RPMI8226 (cell line): ENCODE measurements around the gene GJD3.

Source experiments
- DNase-seq: peaks from one replicate; pipeline ENCODE4 v3.0.0-alpha.2; 2015

The GJD3 gene

DNA sequence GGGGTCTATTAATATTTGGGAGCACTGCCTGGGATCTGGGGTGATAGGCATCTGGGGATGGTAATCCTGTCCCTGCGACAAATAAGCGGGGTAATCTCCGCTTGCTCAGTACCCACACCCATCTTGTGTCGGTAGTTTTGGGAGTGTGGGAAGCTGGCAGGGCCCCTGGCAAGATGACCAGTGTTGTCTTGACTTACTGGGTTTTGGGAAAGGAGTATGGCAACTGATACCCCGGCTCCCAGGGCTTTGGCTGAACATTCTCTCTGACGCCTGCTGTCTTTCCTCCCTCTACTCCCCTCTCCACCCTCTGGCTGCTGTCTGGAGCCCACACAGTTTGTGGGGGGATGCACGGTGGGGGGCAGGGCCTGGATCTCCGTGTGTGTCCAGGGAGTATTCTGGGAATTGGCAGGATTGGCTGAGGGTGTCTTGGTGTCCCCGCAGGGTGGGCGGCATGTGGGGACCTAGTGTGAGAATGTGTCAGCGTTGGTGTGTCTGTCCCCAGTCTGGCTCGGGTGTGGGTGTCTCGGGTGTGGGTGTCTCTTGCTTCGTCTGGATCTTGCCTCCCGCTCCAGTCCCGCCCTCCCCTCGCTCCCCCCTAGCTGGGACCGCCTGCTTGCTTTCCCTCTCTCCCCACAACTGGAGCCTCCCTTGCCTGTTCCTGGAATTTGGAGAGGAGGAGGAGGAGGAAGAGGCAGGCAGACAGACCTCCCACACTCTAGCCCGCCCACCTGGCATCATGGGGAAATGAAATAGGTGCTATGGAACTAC is 43.6 kb downstream of the GJD3 start:
- DNase-seq, result peak; percentile 34

DNA sequence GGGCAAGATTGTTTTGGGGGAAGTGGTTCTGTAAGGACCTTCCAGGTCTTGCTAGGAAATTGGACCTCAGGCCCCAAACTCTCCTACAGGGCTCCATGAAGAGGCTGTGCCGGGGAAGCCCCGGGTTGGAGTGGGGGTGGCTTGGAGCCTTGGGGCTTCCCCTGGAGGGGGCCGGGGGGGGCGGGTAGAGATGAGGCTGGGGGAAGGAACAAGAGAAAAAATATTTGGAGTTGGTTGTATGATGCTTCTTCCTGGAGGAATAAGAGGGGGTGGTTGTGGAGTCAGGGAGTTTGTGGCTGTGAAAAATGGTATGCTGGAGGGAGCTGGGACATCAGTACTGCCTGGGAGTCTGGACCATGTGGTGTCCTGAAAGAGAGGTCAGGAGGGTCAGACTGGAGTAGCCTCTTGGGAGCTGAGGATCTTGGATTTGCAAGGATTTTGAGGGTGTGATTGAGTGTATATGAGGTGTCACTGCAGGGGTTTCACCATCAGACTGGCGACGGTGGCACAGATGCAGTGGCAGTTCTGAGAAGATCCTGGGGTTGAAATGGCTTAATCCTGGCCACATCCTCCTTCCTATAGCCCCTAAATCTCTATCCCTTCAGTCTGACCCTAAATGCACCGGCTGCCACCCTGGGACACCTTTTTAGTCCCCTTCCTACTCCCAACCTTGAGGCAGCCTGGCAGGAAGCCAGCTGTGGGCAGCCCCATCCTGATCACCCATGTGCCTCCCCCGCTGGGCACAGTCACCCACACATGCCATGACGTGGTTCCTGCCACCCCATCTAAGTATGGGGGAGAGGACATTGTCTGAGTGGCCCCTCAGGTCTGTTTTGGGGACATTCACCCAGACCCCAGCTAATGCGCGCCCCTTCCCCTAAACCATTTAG is 44.6 kb downstream of the GJD3 start:
- peak; percentile 85 for DNase-seq

DNA sequence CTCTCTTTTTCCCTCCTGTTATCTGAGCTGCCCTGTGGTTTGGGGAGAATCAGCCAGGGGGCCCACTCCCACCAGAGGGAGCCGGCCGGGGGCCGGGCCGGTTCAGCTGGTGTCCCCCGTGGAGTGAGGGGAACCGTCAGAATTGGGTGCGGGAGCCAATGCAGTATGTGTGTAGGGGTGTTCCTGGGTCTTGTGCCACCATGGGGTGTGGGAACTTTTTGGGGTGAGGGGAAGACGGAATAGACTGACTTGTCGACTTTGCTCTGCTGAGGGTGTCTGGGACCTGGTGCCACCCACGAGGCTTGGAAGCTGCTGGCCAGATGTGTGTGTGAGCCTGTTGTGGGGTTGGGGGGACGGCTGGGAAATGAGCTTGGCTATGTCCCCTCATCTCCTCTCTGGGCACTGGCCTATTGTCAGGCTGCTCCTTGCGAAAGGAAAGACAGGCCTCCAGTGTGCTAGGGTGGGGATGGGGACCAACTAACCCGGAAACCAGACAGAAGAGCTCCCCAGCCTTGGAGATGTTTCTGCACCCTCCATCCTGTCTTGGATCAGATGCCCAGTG is 45.6 kb downstream of the GJD3 start:
- DNase-seq, result peak; percentile 17

DNA sequence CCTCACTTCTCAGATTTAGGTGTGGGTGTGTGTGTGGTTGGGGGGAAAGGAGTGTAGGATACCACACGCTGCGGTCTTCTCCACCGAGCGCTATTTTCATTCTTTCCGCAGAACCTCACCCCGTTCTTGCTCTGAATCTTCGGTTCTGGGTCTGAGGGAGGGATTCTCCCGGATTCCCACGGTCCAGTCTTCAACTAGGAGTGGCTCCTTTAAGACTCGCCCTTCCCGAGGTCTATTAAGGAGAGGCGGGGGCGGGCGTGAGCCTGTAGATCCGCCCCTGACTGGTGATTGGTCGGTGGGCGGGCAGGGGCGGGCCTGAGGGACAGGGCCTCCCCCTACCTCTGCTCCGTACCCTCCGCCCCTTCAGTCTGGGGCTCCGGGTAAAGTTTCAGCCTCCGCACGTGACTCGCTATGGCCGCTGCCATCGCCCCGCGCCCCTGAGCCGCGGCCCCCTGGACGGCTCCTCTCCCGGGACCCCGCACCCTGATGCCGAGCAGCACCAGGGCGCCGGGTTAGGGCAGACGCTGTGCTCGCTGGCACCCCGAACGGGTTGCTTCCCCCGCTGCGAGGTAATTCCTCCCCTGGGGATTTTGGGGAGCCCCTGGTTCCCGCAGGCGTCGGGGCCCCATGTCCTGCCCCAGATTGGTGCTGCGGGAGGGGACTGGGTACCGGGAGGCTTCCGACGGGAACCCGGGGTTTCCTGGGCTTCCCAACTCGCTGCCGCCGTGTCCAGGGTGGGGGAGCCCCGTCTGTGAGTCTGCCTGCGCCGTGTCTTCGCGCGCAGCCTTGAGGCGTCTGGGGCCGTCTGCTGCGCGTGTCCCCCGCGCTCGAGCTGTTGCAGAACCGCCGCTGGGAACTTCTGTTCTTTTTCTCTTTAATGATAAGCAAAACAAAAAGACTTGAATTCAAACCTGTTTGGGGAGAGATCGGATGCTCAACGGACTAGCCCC is 46.4 kb downstream of the GJD3 start:
- DNase-seq, result peak; percentile 97

DNA sequence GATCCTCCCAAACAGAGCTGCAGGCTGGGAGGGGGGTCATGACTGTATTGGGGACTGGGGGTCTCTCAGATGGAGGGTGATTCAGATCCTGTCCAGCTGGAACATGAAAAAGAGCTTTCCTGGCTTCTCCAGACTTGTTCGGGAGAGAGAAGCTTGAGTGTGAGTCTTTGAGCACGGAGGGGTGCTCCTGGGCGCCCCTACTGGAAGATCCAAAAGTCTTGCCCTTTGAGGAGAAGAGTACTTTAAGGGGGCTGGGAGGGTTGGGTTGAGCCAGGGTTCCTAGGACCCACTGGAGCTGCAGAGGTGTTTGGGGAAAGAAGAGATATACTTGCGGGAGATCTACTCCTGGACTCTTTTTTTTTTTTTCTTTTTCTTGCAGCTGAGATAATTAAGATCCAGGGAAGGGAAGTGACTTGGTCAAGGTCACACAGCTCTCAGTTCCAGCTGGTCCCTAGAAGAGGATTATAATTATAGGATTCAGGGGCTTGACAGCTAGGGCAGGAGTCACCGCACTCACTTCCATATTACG is 47.1 kb downstream of the GJD3 start:
- DNase-seq, result peak; percentile 64

DNA sequence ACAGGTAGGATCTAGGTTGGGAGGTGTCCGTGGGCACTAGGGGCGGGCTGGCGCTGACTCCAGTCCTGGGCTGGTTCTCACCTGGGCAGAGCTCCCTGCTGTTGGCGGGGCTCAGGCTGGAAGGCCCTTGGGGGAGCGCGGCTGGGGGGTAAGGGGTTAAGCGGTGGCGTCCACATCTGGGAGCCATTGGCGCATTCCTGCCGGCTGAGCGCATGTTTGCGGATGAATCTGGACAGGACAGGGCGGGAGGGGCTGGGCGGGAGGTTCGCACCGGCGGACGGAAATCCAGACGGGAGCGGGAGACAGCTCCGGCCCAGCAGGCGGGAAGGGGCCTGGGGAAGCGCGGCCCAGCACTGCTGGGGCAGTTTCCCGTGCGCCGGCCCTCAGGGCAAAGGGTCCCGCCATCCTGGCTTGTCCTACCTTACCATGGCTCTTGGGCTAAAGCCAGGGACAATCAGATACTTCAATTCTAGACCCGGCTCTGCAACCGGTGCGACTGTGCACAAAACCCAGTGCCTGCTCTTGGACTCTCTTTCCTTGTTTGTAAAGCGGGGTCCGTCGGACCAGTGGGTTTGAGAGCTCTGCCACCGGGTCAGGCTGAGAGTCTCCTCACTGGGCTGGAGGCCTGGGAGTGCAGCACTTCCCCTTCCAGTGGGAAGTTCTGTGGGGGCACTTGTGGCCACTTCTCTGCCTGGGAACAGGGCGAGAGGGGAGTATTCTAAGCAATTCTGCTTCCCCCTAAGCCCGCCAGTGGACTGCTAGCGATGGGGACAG is 47.8 kb downstream of the GJD3 start:
- DNase-seq, result peak; percentile 3

DNA sequence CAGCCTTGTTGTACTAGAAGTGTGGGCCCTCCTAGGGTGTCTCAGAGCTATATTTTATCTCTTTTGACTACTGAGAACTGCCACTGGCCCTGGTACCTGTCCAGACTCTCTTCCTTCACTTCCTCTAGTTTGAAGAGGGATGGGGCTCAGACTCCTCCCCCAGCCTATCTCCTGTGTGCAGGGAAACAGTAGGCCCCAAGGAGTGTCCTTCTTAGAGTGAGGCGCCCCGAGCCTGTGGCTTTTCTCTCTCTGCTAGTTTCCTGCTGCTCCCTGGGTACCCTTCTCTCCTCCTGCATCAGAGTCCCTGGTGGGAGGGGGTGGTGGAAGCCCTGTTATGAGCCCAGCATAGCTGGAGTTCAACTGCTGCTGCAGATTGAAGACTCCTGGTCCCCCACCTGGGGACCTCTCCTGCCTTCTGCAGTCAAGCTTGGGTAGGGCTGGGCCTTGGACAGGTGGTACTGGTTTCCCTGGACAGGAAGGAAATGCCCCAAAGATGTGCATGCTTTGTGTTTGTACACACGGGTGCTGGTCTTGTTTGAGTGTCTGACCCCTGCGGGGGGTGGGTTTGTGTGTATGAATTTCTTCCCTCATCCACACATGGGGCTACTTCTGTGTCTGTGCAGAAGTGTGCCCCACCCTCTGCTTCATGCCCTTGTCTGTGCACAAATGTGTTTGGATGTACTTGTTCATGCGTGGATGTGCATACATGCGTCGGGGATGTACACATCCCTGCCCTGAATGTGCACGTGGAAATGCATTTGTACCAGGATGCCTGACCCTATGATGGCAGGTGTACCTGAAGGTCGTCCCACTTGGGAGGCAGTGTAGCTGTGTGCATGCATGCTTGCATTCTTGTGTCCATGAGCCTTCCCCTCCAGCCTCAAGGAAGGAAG is 48.6 kb downstream of the GJD3 start:
- peak; percentile 59 for DNase-seq

DNA sequence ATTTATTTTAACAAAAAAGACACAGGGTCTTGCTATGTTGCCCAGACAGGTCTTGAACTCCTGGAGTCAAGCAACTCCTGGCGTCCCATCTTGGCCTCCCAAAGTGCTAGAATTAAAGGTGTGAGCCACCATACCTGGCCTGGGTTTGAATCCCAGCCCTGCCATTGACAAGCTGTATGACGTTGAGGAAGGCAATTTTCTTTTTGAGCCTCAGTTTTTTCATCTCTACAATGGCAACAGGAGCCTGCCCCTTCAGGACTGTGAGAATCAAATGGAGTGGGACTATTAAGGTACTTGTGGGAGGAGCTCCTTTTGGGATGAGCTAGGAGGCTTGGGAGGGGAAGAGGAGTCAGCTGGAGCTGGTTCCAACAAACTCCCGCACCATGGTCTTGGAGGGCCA is 49.3 kb downstream of the GJD3 start:
- DNase-seq, result no peak

DNA sequence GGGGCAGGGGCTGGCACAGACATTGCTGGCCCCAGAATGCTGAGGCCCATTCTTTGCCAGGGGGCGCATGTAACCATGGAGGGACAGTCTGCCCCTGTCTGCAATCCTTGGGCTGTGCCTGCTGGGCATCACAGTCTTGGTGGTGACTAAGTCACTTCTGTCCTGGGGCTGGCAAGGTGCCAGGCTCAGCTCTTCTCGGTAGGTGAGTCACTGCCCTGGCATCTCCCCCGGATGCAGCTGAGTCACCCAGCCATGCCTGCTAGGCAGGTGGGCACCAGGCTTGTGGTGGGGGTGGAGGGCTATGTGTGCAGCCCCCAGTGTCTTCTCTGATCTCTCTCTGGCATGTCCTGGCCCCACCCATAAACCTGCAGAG is 50.0 kb downstream of the GJD3 start:
- peak; percentile 96 for DNase-seq

DNA sequence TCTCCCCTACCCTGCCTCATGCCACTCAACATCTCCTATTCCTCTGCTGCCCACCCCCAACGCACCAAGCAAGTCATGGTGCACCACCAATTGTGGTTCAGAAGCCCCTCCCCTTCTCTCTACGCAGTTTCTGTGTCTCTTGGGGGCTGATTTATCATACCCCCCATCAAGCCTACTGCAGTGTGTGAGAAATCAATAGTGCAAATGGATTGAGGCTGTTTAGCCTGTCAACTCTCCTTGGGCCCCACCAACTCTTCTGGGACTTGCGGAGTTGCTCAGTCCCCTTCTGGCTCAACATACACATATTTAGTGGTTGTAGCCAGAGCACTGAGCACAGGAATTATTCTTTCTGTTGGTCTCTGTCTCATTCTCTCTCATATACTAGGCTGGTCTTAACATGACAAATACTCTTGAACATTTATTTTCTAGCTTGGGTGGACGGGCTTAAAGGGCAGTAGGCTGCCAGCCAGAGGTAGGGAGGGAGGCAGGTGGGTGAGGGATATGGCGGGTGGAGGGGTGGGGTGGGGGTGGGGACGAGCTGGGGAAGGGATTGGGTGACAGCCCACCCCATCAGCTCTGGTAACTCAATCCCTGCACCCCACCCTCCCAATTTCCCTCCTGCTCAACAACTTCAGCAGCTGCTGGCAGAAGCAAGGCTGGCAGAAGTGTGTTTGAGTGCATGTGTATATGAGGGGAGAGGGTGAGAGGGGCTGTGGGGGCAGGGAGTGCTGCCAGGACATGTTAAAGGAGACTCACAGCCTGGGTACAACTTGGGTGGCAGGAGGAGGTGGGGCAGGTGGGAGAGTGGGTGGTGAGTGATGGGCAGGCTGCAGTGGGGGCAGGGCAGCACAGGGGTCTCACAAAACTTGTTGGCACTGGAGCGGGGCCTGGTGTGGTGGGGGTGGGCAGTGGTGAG is 50.6 kb downstream of the GJD3 start:
- peak; percentile 57 for DNase-seq
